ENCODE measurements around the gene SIM1.

The SIM1 gene

DNA sequence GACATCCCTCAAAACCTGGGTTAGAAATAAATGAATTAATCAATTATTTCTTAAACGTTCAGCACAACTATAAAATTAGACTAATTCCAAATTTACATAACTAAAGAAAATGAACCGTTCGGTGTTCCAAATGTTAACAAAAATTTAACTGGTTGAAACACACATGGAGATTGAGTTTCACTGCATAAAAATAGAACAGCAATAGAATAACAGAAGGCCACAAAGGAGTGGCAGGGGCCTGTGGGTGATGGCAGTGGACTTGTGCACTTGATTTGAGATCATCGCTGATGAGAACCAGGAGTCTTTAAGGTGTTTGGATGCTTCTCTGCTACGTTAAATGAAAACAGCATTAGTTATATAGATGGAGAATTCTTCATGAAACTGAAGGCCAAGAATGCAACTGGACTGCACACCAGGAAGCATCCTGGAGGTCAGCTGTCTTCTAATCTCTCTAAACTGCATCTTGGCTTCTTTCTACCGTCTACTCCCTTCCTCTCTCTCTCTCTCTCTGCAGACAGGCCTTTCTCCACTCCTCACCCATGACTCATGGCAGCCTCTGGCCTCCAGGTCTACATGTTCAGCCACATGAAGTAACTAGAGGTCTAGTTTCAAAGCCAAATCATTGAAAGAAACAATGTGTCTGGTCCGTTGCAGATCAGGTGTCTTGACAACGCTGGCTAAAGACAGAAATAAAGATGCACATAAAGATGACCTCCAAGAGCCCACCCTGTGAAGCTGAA is 111.3 kb downstream of the SIM1 start:
- DNase-seq: no peak
- TF ChIP-seq POLR2A (IDR thresholded peaks at IDR 0.05; ENCODE audit: low read length) (no peak), GATA1 (IDR thresholded peaks at IDR 0.05; ENCODE audit: low read depth, low read length) (no peak)

DNA sequence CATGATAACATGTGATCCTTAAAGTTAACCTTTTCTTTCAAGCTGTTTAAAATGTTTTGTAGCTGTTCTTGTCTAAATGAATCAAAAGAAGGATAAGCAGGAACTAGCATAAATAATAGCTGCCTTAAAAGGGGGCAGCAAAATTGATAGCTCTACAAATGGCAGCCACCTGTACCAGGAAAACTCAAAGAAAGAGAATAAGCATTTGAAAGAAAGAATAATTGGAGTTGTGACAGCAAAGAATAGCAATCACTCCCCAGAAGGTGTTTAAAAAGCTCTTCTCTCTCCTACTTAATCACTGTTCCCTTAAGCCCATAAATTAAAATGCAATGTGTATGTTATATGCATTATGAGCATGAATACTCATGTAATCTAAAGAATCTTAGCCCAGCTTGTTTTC is 114.6 kb downstream of the SIM1 start:
- TF ChIP-seq GATA1 (IDR thresholded peaks at IDR 0.05; ENCODE audit: low read depth, low read length) (no peak), POLR2A (IDR thresholded peaks at IDR 0.05; ENCODE audit: low read length) (no peak)
- DNase-seq: no peak

DNA sequence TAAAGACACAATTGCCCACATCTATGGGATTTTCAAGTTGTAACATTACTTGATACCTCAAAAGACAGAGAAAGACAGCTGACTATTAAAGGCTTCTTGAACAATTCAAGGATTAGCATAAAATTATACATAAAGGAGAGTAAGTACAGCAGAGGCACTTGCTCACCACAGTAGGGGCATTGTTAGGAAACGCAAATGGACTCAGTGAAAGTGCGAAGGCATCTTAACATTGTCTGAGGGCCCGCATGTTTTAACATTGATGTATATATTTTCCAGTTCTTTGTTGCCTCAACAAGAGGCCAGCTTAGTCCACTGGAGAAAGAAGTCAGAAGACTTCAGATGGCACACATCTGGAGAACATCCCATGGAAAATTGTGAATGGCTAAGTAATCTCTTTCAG is 115.4 kb downstream of the SIM1 start:
- DNase-seq: no peak

DNA sequence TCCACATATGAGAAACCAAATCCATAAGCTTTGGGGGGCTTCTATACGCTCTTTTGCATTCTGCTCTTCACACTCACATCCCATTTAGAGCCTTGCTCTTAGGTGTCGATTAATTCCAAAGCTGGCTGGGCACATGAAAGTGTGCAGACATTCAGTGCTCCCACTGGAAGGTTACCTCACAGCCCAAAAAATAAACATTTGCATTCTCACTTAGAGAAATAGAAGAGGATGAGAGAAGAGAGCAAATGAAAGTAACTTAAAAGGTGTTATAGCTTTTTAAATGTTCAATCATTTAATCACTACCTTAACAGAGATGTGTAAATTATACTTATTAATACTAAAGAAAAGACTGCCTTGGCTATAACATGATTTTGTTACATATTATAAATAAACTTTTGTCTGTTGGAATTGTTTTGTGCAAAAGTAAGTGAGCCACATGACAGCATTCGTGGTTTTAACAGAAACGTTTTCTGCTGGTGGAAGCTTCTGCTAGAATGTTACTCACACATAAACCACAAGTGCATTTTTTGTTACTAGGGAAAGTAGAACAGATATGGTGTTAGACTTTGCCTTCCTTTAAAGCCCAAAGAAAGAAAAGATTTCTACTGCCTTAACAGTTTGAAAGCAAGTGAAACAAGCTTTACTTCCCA is 116.7 kb downstream of the SIM1 start:
- DNase-seq: no peak
- TF ChIP-seq POLR2A (IDR thresholded peaks at IDR 0.05; ENCODE audit: low read length) (no peak), GATA1 (IDR thresholded peaks at IDR 0.05; ENCODE audit: low read depth, low read length) (no peak)

More for the DNA sequence above, 115.4 kb downstream of the SIM1 start:
- TF ChIP-seq POLR2A (IDR thresholded peaks at IDR 0.05; ENCODE audit: low read length): no peak
- no peak for TF ChIP-seq GATA1 (IDR thresholded peaks at IDR 0.05; ENCODE audit: low read depth, low read length)

DNA sequence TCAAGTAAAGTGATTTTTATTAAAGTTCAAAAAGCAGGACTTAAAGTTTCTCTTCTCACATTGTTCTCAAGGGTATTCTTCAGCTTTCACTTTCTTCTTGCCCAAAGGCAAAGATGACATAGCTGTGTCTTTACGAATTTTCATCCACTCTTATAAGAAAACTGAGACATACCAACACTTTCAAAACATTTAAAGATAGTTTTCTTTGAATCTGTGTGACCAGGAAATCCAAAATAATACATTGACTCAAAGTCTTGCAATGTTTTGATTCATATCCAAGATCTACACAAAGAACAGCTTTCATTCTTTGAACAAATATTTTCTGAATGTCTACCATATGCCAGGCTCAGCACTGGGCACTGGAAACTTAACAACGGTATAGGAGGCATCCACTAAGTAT is 117.9 kb downstream of the SIM1 start:
- DNase-seq: no peak
- TF ChIP-seq POLR2A (IDR thresholded peaks at IDR 0.05; ENCODE audit: low read length) (no peak), GATA1 (IDR thresholded peaks at IDR 0.05; ENCODE audit: low read depth, low read length) (no peak)

DNA sequence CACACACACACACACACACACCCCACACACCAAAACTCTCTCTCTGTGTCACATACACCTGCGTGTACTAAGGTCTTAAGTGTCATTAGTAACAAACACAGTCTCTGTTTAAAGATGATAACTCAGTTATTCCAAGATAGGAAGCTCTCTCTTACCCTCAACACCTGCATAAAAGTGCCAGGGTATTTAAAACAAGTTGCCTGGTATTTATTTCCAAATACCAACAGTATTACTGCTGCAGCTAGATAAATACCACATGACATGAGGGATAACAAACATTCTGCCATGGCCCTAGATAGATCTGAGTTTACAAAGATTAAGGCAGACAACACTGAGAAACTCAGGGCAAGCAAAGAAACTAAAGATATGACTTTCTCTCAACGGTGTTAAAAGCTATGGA is 118.5 kb downstream of the SIM1 start:
- DNase-seq: no peak
- TF ChIP-seq GATA1 (IDR thresholded peaks at IDR 0.05; ENCODE audit: low read depth, low read length): no peak
- TF ChIP-seq POLR2A (IDR thresholded peaks at IDR 0.05; ENCODE audit: low read length): no peak

DNA sequence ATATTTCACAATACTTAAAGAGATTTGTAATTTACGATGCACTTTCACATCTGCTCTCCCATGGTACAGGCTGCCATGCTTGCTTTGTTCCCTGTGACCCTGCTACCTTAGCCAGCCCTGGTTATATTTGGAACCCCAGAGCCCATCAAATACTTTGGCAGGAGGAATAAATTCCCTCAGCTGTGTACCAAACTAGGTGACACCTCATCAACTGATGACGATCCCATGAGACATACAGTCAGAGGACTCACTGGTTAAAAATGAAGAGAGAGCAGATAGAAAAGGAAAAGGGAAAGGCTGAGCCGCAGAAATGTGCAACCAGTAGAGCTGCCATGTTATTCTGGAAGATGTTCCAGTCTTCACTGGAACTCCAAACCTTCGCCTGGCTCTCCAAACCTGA is 120.0 kb downstream of the SIM1 start:
- no peak for DNase-seq

DNA sequence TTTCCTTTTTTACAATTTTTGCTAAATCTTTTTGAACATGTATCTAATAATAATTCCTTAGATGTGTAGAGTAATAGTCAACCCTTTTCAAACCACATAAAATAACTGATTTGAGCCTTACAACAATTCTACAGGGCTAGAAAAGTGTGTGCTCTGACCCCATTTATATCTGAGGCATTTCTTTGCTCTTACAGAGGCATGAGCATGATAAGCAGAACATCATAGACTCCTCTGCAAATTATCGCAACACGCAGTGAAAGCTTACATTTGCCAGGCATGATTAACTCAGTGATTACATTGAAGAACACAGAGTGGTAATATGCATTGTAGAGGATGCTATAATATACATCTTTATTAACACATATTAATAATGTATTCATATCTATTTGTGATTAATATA is 120.4 kb downstream of the SIM1 start:
- TF ChIP-seq POLR2A (IDR thresholded peaks at IDR 0.05; ENCODE audit: low read length) (no peak), GATA1 (IDR thresholded peaks at IDR 0.05; ENCODE audit: low read depth, low read length) (no peak)
- DNase-seq: no peak

More for the DNA sequence above, 120.0 kb downstream of the SIM1 start:
- TF ChIP-seq GATA1 (IDR thresholded peaks at IDR 0.05; ENCODE audit: low read depth, low read length) (no peak), POLR2A (IDR thresholded peaks at IDR 0.05; ENCODE audit: low read length) (no peak)

DNA sequence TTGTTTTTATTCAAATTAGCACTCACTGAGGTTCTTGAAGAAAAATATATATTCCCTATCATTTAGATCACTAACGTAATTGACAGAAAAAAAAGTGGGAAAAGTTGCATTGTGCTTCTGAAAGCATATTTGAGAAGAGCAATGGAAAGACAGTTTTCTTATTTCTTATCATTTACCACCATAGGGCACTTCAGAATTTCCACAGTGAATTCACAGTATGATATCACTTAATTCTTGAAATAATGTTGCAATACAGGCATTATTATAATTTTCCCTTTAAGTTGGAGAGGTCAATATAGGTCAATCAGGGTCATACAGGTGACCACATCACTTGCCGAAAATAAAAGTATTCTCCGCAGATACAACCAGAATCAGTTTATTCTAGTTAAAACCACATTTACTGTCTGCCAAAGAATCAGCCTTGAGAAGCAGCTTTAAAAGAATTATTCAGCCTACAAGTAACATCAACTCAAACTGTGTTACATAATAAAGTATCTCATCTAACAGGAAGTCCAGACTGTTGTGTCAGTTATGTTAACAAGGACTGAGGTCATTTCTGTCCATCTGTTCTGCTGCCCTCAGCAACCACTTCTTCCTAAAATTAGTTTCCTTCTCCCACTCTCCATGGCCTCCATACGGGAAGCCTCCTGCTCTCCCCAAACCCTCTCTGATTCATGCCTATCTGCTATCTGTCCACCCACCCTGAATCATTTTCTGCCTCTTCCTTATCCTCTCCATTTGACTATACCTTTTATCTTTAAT is 121.2 kb downstream of the SIM1 start:
- DNase-seq: no peak
- no peak for TF ChIP-seq GATA1 (IDR thresholded peaks at IDR 0.05; ENCODE audit: low read depth, low read length)
- TF ChIP-seq POLR2A (IDR thresholded peaks at IDR 0.05; ENCODE audit: low read length): no peak

DNA sequence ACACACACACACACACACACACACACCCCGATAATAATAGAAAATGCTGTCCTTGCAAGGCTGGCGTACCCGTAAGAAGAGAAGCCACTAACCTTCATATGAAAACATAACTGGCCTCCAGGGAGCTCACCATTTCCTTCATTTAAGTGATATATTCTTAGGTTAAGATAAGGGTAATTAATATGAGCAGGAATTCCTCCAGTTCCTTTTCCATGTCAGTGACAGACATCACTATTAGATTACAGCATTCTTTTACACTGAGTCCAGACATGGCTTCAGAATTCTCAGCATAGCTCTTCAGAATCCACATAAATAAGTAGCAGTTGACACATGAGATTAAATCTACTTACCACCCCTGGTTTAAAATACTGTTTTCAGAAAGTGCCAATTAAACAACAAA is 121.9 kb downstream of the SIM1 start:
- no peak for DNase-seq
- no peak for TF ChIP-seq GATA1 (IDR thresholded peaks at IDR 0.05; ENCODE audit: low read depth, low read length)

DNA sequence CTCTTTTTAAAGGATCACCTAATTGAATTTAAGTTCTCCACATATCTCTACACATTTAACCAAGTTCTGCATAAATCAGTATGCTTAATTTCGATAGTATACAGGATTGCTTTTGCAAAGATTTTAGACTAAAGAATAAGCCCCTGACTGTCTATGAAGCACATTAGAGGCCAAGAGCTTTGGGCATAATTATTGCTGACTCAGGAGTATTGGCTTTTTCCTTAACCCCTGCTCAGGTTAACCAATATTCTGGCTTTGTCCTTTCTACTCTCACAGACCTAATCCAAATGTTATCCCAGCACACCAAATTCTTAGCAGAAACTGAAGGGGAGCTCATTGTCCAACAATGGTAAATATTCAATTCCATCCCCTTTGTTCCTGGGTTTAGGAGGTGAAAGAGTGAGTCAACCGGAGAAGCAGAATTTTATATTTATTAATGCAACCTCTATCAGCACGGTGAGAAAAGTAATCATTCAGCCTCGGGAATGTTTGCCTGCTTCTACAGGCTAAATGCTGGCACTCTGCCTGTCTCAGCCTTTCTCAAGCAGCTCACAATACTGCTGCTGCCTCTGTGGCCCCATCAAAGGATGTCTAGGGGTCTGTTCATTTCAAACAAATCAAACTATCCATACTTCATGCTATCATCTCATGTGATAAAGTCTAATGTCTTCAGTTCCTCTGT is 125.0 kb downstream of the SIM1 start:
- TF ChIP-seq GATA1 (IDR thresholded peaks at IDR 0.05; ENCODE audit: low read depth, low read length): no peak
- TF ChIP-seq POLR2A (IDR thresholded peaks at IDR 0.05; ENCODE audit: low read length): no peak
- DNase-seq: no peak

DNA sequence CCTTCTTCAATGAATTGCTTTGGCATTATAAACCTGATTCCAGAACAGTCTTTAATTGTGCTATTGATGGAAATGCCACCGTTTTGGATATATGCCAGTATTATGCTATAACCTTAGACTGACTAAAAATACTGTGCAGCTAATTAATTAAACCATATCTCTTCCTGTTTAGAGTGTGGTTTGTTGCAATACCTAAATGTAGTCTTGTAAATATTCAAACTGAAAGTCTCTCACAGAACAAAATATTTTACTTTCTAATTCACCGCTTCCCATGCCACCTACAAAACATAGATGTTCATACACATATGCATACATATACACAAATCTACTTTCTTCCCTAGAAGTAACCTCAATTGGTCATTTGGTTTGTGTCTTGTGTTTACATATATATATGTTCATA is 126.6 kb downstream of the SIM1 start:
- no peak for TF ChIP-seq GATA1 (IDR thresholded peaks at IDR 0.05; ENCODE audit: low read depth, low read length)
- DNase-seq: no peak

DNA sequence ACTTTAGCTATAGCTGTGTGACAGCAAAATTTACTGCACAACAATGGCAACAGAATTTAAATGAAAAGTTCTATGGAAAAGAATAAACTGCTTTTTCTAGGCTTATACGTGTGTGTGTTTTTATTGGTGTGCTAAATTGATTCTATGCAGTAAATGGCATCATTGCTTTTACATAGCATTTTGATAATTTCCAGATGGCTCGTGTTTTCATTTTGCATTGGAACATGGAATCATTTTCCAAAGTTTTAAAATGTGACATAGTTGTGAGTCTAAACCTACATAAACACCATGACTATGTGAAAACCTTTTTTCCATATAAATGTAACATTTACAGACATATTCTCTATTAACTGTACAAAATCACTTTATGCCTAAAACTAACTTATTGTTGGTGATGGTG is 127.8 kb downstream of the SIM1 start:
- no peak for DNase-seq
- no peak for TF ChIP-seq POLR2A (IDR thresholded peaks at IDR 0.05; ENCODE audit: low read length)
- no peak for TF ChIP-seq GATA1 (IDR thresholded peaks at IDR 0.05; ENCODE audit: low read depth, low read length)

DNA sequence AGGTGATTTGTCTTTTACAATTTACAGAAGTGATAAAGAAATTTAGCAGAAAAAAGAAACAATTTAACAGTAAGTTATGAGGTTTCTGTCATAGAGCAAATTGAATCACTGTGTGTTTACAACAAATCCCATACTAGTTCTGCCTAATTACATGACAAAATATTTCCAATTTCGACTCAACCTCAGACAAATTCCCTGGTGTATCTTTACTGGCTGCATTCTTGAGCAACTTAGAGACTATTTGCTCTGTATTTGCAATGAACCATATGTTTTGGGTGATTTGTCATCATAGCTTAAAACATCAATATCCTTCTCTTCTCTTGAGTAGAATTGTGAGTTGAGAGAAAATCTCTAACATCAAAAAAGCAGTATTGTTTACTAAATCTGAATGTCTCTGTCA is 128.7 kb downstream of the SIM1 start:
- TF ChIP-seq POLR2A (IDR thresholded peaks at IDR 0.05; ENCODE audit: low read length) (no peak), GATA1 (IDR thresholded peaks at IDR 0.05; ENCODE audit: low read depth, low read length) (no peak)
- no peak for DNase-seq

Data from erythroblast (primary cell).